DOHH2 (cell line): ENCODE results near the gene ALDH3A2.

ENCODE experiments used
- H3F3A ChIP-seq: fragments of 200-600 bp; sonication (generic), shearing (Covaris generic); 2 replicates; pipeline ENCODE4 v1.6.0; 2016; ENCODE audit warnings: antibody characterized with exemption, mild to moderate bottlenecking; ENCODE audit not compliant: control insufficient read depth, insufficient read depth
- H3K27ac ChIP-seq: fragments of 200-600 bp; sonication (generic); 2 replicates; pipeline ENCODE4 v1.5.1; 2014; ENCODE audit warnings: low read depth, mild to moderate bottlenecking, low read length, moderate library complexity
- H3K27me3 ChIP-seq: fragments of 200-600 bp; sonication (generic); 2 replicates; pipeline ENCODE4 v1.6.1; 2014; ENCODE audit warnings: mild to moderate bottlenecking, low read length, mixed read lengths; ENCODE audit not compliant: control insufficient read depth
- H3K36me3 ChIP-seq: fragments of 200-600 bp; sonication (generic); 2 replicates; pipeline ENCODE4 v1.6.1; 2014; ENCODE audit warnings: mild to moderate bottlenecking, low read length, moderate library complexity, mixed read lengths; ENCODE audit not compliant: control insufficient read depth
- H3K4me1 ChIP-seq: fragments of 200-600 bp; sonication (generic); 2 replicates; pipeline ENCODE4 v1.6.1; 2014; ENCODE audit warnings: mild to moderate bottlenecking, low read length, mixed read lengths; ENCODE audit not compliant: control insufficient read depth
- H3K4me2 ChIP-seq: fragments of 200-600 bp; sonication (generic); 2 replicates; pipeline ENCODE4 v1.6.0; 2014; ENCODE audit warnings: mild to moderate bottlenecking, low read length, moderate library complexity
- H3K4me3 ChIP-seq: fragments of 200-600 bp; sonication (generic); 2 replicates; pipeline ENCODE4 v1.5.1; 2014; ENCODE audit warnings: mild to moderate bottlenecking, low read length, mixed read lengths
- H3K79me2 ChIP-seq: fragments of 200-600 bp; sonication (generic); 2 replicates; pipeline ENCODE4 v1.6.1; 2014; ENCODE audit warnings: mild to moderate bottlenecking, low read length, mixed read lengths; ENCODE audit not compliant: control insufficient read depth
- H3K9me2 ChIP-seq: fragments of 200-600 bp; sonication (generic); replicated peaks from 2 replicates; pipeline ENCODE4 v1.6.1; 2014; ENCODE audit warnings: mild to moderate bottlenecking, low read length, mixed read lengths; ENCODE audit not compliant: control insufficient read depth
- H3K9me3 ChIP-seq: fragments of 200-600 bp; sonication (generic); 2 replicates; pipeline ENCODE4 v1.6.1; 2014; ENCODE audit warnings: antibody characterized with exemption, low read length, mixed read lengths; ENCODE audit not compliant: control insufficient read depth, insufficient read depth
- H4K20me1 ChIP-seq: fragments of 200-600 bp; sonication (generic); 2 replicates; pipeline ENCODE4 v1.6.0; 2014; ENCODE audit warnings: low read depth, mild to moderate bottlenecking, antibody characterized with exemption, low read length, moderate library complexity; ENCODE audit not compliant: control insufficient read depth, insufficient read depth
- CTCF ChIP-seq: fragments of 200-600 bp; sonication (generic); IDR thresholded peaks from one replicate; pipeline ENCODE4 v1.5.1; 2014; ENCODE audit warnings: antibody characterized with exemption, mild to moderate bottlenecking, low read depth, low read length; ENCODE audit not compliant: poor library complexity, severe bottlenecking
- EZH2phosphoT487 ChIP-seq: fragments of 200-600 bp; sonication (generic); IDR thresholded peaks from 2 replicates; pipeline ENCODE4 v1.6.1; 2017; ENCODE audit warnings: borderline replicate concordance, mild to moderate bottlenecking, antibody characterized with exemption, low read length, moderate library complexity, mixed read lengths

The ALDH3A2 gene

DNA sequence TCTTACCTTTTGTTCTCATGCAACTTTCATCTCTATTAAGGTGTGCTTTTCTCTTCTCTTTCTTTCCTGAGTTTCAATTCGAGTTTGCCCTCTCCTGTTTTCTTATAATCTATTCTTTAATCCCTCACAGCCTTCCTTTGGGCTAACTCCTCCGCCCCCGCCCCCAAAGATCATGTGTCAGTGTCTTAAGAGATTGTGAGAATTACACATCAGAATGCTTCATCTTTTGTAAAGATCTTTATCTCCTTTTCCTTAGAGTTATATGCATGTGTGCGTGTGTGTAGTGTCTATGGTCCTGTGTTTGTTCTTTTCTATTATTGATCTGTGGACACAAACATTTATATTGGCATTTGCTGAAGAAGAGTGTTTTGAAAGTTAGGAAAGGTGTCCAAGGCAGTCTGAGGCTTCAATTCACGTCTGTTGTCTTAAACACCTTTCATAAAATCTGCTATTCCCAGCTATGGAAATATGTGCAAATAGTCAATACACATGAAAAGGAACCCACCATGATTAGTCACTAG is 6.1 kb upstream of the ALDH3A2 start:
- H4K20me1 ChIP-seq, result no peaks in the 10 kb centered on the region
- TF ChIP-seq EZH2phosphoT487, result no peak
- TF ChIP-seq CTCF, result no peak
- peaks cover 5% of the 10 kb centered on the region; the same call in 1 of the 2 replicates for H3F3A ChIP-seq
- no peaks in the 10 kb centered on the region for H3K9me3 ChIP-seq
- no peak overlapping the region for H3K4me2 ChIP-seq
- H3K36me3 ChIP-seq, result no peaks in the 10 kb centered on the region
- peaks cover 13% of the 10 kb centered on the region; the same call in 1 of the 2 replicates for H3K27me3 ChIP-seq
- no peaks in the 10 kb centered on the region for H3K79me2 ChIP-seq
- H3K9me2 ChIP-seq, result no peaks in the 10 kb centered on the region
- H3K4me3 ChIP-seq, result no peak overlapping the region
- peaks cover 11% of the 10 kb centered on the region for H3K4me1 ChIP-seq
- H3K27ac ChIP-seq, result no peak overlapping the region

- H4K20me1 ChIP-seq, result no peaks in the 10 kb centered on the region
- no peak overlapping the region for H3K27ac ChIP-seq
- no peak overlapping the region for H3K4me2 ChIP-seq
- peaks cover 13% of the 10 kb centered on the region; the same call in 1 of the 2 replicates for H3K27me3 ChIP-seq
- peaks cover 5% of the 10 kb centered on the region; the same call in 1 of the 2 replicates for H3F3A ChIP-seq
- H3K9me3 ChIP-seq, result no peaks in the 10 kb centered on the region
- peaks cover 9% of the 10 kb centered on the region for H3K79me2 ChIP-seq
- peaks cover 21% of the 10 kb centered on the region for H3K4me1 ChIP-seq
- H3K36me3 ChIP-seq, result no peaks in the 10 kb centered on the region
- no peaks in the 10 kb centered on the region for H3K9me2 ChIP-seq
- H3K4me3 ChIP-seq, result no peak overlapping the region
- TF ChIP-seq EZH2phosphoT487, result no peak
- no peak for TF ChIP-seq CTCF
Measured at GRCh38 chr17:19644493-19645210, 3.9 kb upstream of the ALDH3A2 start.

GRCh38 chr17:19645734-19646201 is 2.8 kb upstream of the ALDH3A2 start:
- Histone ChIP-seq H3K27ac (no peak overlapping the region), H3F3A (peaks cover 5% of the 10 kb centered on the region; the same call in 1 of the 2 replicates)

More at GRCh38 chr17:19645734-19646201, 2.8 kb upstream of the ALDH3A2 start:
- no peaks in the 10 kb centered on the region for H3K9me2 ChIP-seq
- H3K27me3 ChIP-seq, result peaks cover 13% of the 10 kb centered on the region; the same call in 1 of the 2 replicates
- no peak overlapping the region for H3K4me3 ChIP-seq
- H3K79me2 ChIP-seq, result peaks cover 18% of the 10 kb centered on the region
- H3K9me3 ChIP-seq, result no peaks in the 10 kb centered on the region
- H3K4me1 ChIP-seq, result peaks cover 28% of the 10 kb centered on the region
- H3K36me3 ChIP-seq, result no peaks in the 10 kb centered on the region
- no peaks in the 10 kb centered on the region for H4K20me1 ChIP-seq
- H3K4me2 ChIP-seq, result peak overlapping the region; percentile 4; the same call in 1 of the 2 replicates
- TF ChIP-seq EZH2phosphoT487, result no peak
- peak; percentile 95 for TF ChIP-seq CTCF
